SU-DHL-6 (cell line): ENCODE measurements around the gene DAPK2.

Experiments
- H2AFZ ChIP-seq: fragments of 200-600 bp; sonication (generic); 2 replicates; pipeline ENCODE4 v1.6.1; 2014; ENCODE audit warnings: low read depth, mild to moderate bottlenecking, moderate library complexity, mixed read lengths, antibody characterized with exemption, low read length; ENCODE audit not compliant: severe bottlenecking
- H3F3A ChIP-seq: fragments of 200-600 bp; shearing (Covaris generic); 2 replicates; pipeline ENCODE4 v1.6.0; 2016; ENCODE audit warnings: antibody characterized with exemption, mild to moderate bottlenecking; ENCODE audit not compliant: insufficient read depth
- H3K27ac ChIP-seq: fragments of 200-600 bp; sonication (generic); 2 replicates; pipeline ENCODE4 v1.5.1; 2016; ENCODE audit warnings: low read depth, mild to moderate bottlenecking, low read length, moderate library complexity, mixed read lengths
- H3K27me3 ChIP-seq: fragments of 200-600 bp; sonication (generic), shearing (Covaris generic); 2 replicates; pipeline ENCODE4 v1.6.0; 2014; ENCODE audit warnings: mild to moderate bottlenecking, low read length
- H3K36me3 ChIP-seq: fragments of 200-600 bp; sonication (generic); 2 replicates; pipeline ENCODE4 v1.6.1; 2014; ENCODE audit warnings: mild to moderate bottlenecking, low read length, mixed read lengths
- H3K4me2 ChIP-seq: fragments of 300-600, 200-600 bp; shearing (Covaris generic), sonication (generic); 2 replicates; pipeline ENCODE4 v1.6.0; 2014; ENCODE audit warnings: low read length, low read depth, mild to moderate bottlenecking; ENCODE audit not compliant: poor library complexity, severe bottlenecking
- H3K4me3 ChIP-seq: fragments of 200-600 bp; sonication (generic); 2 replicates; pipeline ENCODE4 v1.5.1; 2014; ENCODE audit warnings: antibody characterized with exemption, low read length, mild to moderate bottlenecking, mixed read lengths; ENCODE audit not compliant: insufficient read depth, poor library complexity, severe bottlenecking
- H3K79me2 ChIP-seq: fragments of 200-600 bp; sonication (generic); 2 replicates; pipeline ENCODE4 v1.6.1; 2014; ENCODE audit warnings: mild to moderate bottlenecking, low read length, moderate library complexity; ENCODE audit not compliant: insufficient read depth
- H3K9ac ChIP-seq: fragments of 200-600 bp; sonication (generic); 2 replicates; pipeline ENCODE4 v1.7.0; 2014; ENCODE audit warnings: mild to moderate bottlenecking, low read length
- H3K9me2 ChIP-seq: fragments of 200-600 bp; sonication (generic); replicated peaks from 2 replicates; pipeline ENCODE4 v1.6.1; 2014; ENCODE audit warnings: low read length; ENCODE audit not compliant: insufficient read depth
- H3K9me3 ChIP-seq: fragments of 200-600 bp; sonication (generic); 2 replicates; pipeline ENCODE4 v1.6.1; 2014; ENCODE audit warnings: low read length, mixed read lengths; ENCODE audit not compliant: insufficient read depth
- H4K20me1 ChIP-seq: fragments of 200-600 bp; sonication (generic); 2 replicates; pipeline ENCODE4 v1.6.1; 2014; ENCODE audit warnings: low read depth, mild to moderate bottlenecking, antibody characterized with exemption, low read length, moderate library complexity, mixed read lengths
- EZH2phosphoT487 ChIP-seq: fragments of 200-600 bp; sonication (generic), shearing (Covaris generic); conservative IDR thresholded peaks from 2 replicates; pipeline ENCODE4 v1.6.1; 2018; ENCODE audit warnings: mild to moderate bottlenecking, antibody characterized with exemption, low read length, moderate library complexity, mixed read lengths
- TF ChIP-seq, protein P1 (sequence below): fragments of 200-600 bp; sonication (generic); IDR thresholded peaks from one replicate; pipeline ENCODE4 v1.5.1; 2017; ENCODE audit warnings: antibody characterized with exemption, mild to moderate bottlenecking, low read length, moderate library complexity; ENCODE audit not compliant: insufficient read depth, poor library complexity, severe bottlenecking

The DAPK2 gene

GRCh38 chr15:63947228-63947627 is 99.1 kb downstream of the DAPK2 start:
- Histone ChIP-seq H3K4me2 (no peak overlapping the region), H2AFZ (no peak overlapping the region), H3K9me2 (no peaks in the 10 kb centered on the region), H3K36me3 (no peaks in the 10 kb centered on the region), H4K20me1 (no peaks in the 10 kb centered on the region), H3K79me2 (no peaks in the 10 kb centered on the region), H3K9me3 (no peaks in the 10 kb centered on the region), H3F3A (no peaks in the 10 kb centered on the region), H3K27me3 (no peaks in the 10 kb centered on the region), H3K4me3 (no peak overlapping the region), H3K27ac (no peak overlapping the region), H3K9ac (no peak overlapping the region)
- TF ChIP-seq EZH2phosphoT487: no peak
- TF ChIP-seq, protein P1, sequence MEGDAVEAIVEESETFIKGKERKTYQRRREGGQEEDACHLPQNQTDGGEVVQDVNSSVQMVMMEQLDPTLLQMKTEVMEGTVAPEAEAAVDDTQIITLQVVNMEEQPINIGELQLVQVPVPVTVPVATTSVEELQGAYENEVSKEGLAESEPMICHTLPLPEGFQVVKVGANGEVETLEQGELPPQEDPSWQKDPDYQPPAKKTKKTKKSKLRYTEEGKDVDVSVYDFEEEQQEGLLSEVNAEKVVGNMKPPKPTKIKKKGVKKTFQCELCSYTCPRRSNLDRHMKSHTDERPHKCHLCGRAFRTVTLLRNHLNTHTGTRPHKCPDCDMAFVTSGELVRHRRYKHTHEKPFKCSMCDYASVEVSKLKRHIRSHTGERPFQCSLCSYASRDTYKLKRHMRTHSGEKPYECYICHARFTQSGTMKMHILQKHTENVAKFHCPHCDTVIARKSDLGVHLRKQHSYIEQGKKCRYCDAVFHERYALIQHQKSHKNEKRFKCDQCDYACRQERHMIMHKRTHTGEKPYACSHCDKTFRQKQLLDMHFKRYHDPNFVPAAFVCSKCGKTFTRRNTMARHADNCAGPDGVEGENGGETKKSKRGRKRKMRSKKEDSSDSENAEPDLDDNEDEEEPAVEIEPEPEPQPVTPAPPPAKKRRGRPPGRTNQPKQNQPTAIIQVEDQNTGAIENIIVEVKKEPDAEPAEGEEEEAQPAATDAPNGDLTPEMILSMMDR: no peak

- no peaks in the 10 kb centered on the region for H3K27me3 ChIP-seq
- no peak overlapping the region for H3K4me3 ChIP-seq
- H3K27ac ChIP-seq: no peak overlapping the region
- TF ChIP-seq EZH2phosphoT487: no peak
- TF ChIP-seq, protein P1: no peak
- H3K4me2 ChIP-seq: no peak overlapping the region
- no peak overlapping the region for H3K9ac ChIP-seq
- no peaks in the 10 kb centered on the region for H4K20me1 ChIP-seq
- H3K9me2 ChIP-seq: no peaks in the 10 kb centered on the region
- H2AFZ ChIP-seq: no peak overlapping the region
- no peaks in the 10 kb centered on the region for H3K79me2 ChIP-seq
- no peaks in the 10 kb centered on the region for H3F3A ChIP-seq
- no peaks in the 10 kb centered on the region for H3K36me3 ChIP-seq
- H3K9me3 ChIP-seq: no peaks in the 10 kb centered on the region
Observed at GRCh38 chr15:63946524-63947065, 99.7 kb downstream of the DAPK2 start.

DNA sequence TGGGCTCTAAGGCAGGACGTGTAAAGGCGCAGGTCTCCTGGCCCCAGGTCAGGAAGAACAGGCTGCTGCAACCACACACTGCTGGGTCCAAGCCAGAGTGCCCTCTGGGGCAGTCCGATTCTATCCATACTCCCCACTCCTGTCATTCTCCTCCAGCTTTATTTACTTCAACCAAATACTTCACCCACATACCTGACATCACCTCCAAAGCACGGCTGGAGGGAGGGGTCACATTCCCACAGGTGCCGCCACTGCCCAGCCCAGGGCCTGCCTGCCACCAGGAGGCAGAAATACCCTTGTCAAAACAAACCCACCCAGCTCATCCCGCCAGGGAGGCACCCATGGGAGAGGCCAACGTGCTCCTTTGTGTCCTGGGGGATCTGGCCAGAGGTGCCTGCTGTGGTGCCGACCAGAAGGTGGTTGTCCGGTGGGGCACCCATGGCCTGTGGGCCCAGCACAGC is 100.4 kb downstream of the DAPK2 start:
- Histone ChIP-seq H4K20me1 (no peaks in the 10 kb centered on the region), H3K27ac (no peak overlapping the region), H3F3A (no peaks in the 10 kb centered on the region), H3K79me2 (no peaks in the 10 kb centered on the region), H3K4me3 (no peak overlapping the region), H3K9me2 (no peaks in the 10 kb centered on the region), H2AFZ (peak overlapping the region; percentile 37), H3K4me2 (no peak overlapping the region), H3K36me3 (no peaks in the 10 kb centered on the region), H3K9ac (no peak overlapping the region), H3K9me3 (no peaks in the 10 kb centered on the region), H3K27me3 (no peaks in the 10 kb centered on the region)
- TF ChIP-seq EZH2phosphoT487: no peak
- TF ChIP-seq, protein P1: no peak
